Testis (tissue), 2 donors: ENCODE data around the gene XRCC2.

Source experiments
- POLR2A ChIP-seq: fragments of 450-650 bp; IDR thresholded peaks from one replicate; pipeline ENCODE4 v1.6.1; 2017; ENCODE audit warnings: antibody characterized with exemption, mild to moderate bottlenecking, moderate library complexity
- TF ChIP-seq, protein P1 (sequence below), 3 experiments: fragments of 450-650 bp in 2 of 3; fragments of 200-600 bp in 1 of 3; sonication (generic) in 1 of 3; IDR thresholded peaks; one replicate each; pipeline ENCODE4 v1.5.1; 2016 to 2019; ENCODE audit warnings: antibody characterized with exemption in 3 of 3, mild to moderate bottlenecking in 2 of 3, moderate library complexity in 1 of 3

- no peak for TF ChIP-seq POLR2A
- TF ChIP-seq, protein P1, sequence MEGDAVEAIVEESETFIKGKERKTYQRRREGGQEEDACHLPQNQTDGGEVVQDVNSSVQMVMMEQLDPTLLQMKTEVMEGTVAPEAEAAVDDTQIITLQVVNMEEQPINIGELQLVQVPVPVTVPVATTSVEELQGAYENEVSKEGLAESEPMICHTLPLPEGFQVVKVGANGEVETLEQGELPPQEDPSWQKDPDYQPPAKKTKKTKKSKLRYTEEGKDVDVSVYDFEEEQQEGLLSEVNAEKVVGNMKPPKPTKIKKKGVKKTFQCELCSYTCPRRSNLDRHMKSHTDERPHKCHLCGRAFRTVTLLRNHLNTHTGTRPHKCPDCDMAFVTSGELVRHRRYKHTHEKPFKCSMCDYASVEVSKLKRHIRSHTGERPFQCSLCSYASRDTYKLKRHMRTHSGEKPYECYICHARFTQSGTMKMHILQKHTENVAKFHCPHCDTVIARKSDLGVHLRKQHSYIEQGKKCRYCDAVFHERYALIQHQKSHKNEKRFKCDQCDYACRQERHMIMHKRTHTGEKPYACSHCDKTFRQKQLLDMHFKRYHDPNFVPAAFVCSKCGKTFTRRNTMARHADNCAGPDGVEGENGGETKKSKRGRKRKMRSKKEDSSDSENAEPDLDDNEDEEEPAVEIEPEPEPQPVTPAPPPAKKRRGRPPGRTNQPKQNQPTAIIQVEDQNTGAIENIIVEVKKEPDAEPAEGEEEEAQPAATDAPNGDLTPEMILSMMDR (IDR thresholded peaks at IDR 0.05): no peak
Measured at GRCh38 chr7:152621426-152621825, 54.5 kb downstream of the XRCC2 start.
